ENCODE results near the gene ERMARD.

DNA sequence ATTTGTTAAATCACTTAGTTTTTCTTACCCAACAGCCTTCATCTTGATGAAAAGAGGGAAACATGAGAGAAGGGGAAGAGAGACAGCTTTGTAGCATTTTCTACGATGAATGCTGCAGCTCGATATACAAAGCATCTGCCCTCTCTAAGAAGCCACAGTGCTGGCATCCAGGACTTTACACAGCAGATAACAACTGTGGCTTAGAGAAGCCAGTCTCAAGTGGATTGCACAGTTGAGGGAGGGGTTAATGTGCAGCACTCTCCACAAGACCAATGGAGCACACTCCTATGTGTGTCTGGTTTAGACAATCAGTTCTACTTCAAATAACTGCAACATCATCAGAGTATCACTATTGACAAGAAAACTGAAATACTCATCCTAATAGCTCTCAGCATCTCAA lies 43.6 kb upstream of the ERMARD start:
- TF ChIP-seq POLR2A (IDR thresholded peaks at IDR 0.05) = no peak
- TF ChIP-seq CTCF (IDR thresholded peaks at IDR 0.05) = no peak

Measured in esophagus squamous epithelium (tissue), 4 donors.